ENCODE measurements around the gene MIA3.

The MIA3 gene

GRCh38 chr1:222652676-222653075 is 34.8 kb downstream of the MIA3 start:
- no peak overlapping the region for H3K27ac ChIP-seq (ENCODE audit: low read depth, low read length)
- H3K27me3 ChIP-seq (ENCODE audit: control insufficient read depth, low read length): no peaks in the 10 kb centered on the region
- H3K9me2 ChIP-seq (replicated peaks; ENCODE audit: control insufficient read depth, low read length): no peaks in the 10 kb centered on the region
- H3K4me2 ChIP-seq (ENCODE audit: low read length): no peak overlapping the region
- H3F3A ChIP-seq (ENCODE audit: control insufficient read depth, insufficient read depth): peaks cover 5% of the 10 kb centered on the region
- H4K20me1 ChIP-seq (ENCODE audit: control insufficient read depth, insufficient read depth, low read depth, low read length): no peaks in the 10 kb centered on the region
- peaks cover 21% of the 10 kb centered on the region for H3K4me1 ChIP-seq (ENCODE audit: control insufficient read depth, low read length)
- TF ChIP-seq EZH2phosphoT487 (IDR thresholded peaks at IDR 0.05; ENCODE audit: borderline replicate concordance, low read length) (no peak), CTCF (IDR thresholded peaks at IDR 0.05; ENCODE audit: low read depth, low read length, poor library complexity, severe bottlenecking) (no peak)
- H3K4me3 ChIP-seq (ENCODE audit: low read length): no peak overlapping the region
- peaks cover 82% of the 10 kb centered on the region for H3K36me3 ChIP-seq (ENCODE audit: control insufficient read depth, low read length)
- H3K79me2 ChIP-seq (ENCODE audit: control insufficient read depth, low read length): no peaks in the 10 kb centered on the region
- no peaks in the 10 kb centered on the region for H3K9me3 ChIP-seq (ENCODE audit: control insufficient read depth, insufficient read depth, low read length)

GRCh38 chr1:222653178-222653827 is 35.4 kb downstream of the MIA3 start:
- H3K27me3 ChIP-seq (ENCODE audit: control insufficient read depth, low read length): no peaks in the 10 kb centered on the region
- H3F3A ChIP-seq (ENCODE audit: control insufficient read depth, insufficient read depth): peaks cover 5% of the 10 kb centered on the region
- TF ChIP-seq EZH2phosphoT487 (IDR thresholded peaks at IDR 0.05; ENCODE audit: borderline replicate concordance, low read length) (no peak), CTCF (IDR thresholded peaks at IDR 0.05; ENCODE audit: low read depth, low read length, poor library complexity, severe bottlenecking) (no peak)
- H3K4me2 ChIP-seq (ENCODE audit: low read length): no peak overlapping the region
- no peaks in the 10 kb centered on the region for H3K9me2 ChIP-seq (replicated peaks; ENCODE audit: control insufficient read depth, low read length)
- H4K20me1 ChIP-seq (ENCODE audit: control insufficient read depth, insufficient read depth, low read depth, low read length): no peaks in the 10 kb centered on the region
- H3K36me3 ChIP-seq (ENCODE audit: control insufficient read depth, low read length): peaks cover 86% of the 10 kb centered on the region
- H3K4me3 ChIP-seq (ENCODE audit: low read length): no peak overlapping the region
- peaks cover 21% of the 10 kb centered on the region for H3K4me1 ChIP-seq (ENCODE audit: control insufficient read depth, low read length)
- H3K9me3 ChIP-seq (ENCODE audit: control insufficient read depth, insufficient read depth, low read length): no peaks in the 10 kb centered on the region
- H3K27ac ChIP-seq (ENCODE audit: low read depth, low read length): no peak overlapping the region
- H3K79me2 ChIP-seq (ENCODE audit: control insufficient read depth, low read length): no peaks in the 10 kb centered on the region

GRCh38 chr1:222654849-222655248 is 37.0 kb downstream of the MIA3 start:
- peak overlapping the region; percentile 36 for H3K4me2 ChIP-seq (ENCODE audit: low read length)
- no peaks in the 10 kb centered on the region for H3K79me2 ChIP-seq (ENCODE audit: control insufficient read depth, low read length)
- H3K36me3 ChIP-seq (ENCODE audit: control insufficient read depth, low read length): peaks cover 87% of the 10 kb centered on the region
- TF ChIP-seq EZH2phosphoT487 (IDR thresholded peaks at IDR 0.05; ENCODE audit: borderline replicate concordance, low read length) (no peak), CTCF (IDR thresholded peaks at IDR 0.05; ENCODE audit: low read depth, low read length, poor library complexity, severe bottlenecking) (peak; percentile 17)
- peak overlapping the region; percentile 31; the same call in 1 of the 2 replicates for H3K27ac ChIP-seq (ENCODE audit: low read depth, low read length)
- H3K4me3 ChIP-seq (ENCODE audit: low read length): no peak overlapping the region
- H3K4me1 ChIP-seq (ENCODE audit: control insufficient read depth, low read length): peaks cover 21% of the 10 kb centered on the region
- no peaks in the 10 kb centered on the region for H3K9me3 ChIP-seq (ENCODE audit: control insufficient read depth, insufficient read depth, low read length)
- H4K20me1 ChIP-seq (ENCODE audit: control insufficient read depth, insufficient read depth, low read depth, low read length): no peaks in the 10 kb centered on the region
- no peaks in the 10 kb centered on the region for H3K27me3 ChIP-seq (ENCODE audit: control insufficient read depth, low read length)
- no peaks in the 10 kb centered on the region for H3K9me2 ChIP-seq (replicated peaks; ENCODE audit: control insufficient read depth, low read length)
- H3F3A ChIP-seq (ENCODE audit: control insufficient read depth, insufficient read depth): peaks cover 5% of the 10 kb centered on the region
